DOHH2 (cell line): ENCODE data around the gene C16orf95.

Experiments
- CTCF ChIP-seq: fragments of 200-600 bp; sonication (generic); IDR thresholded peaks from one replicate; pipeline ENCODE4 v1.5.1; 2014; ENCODE audit warnings: antibody characterized with exemption, mild to moderate bottlenecking, low read depth, low read length; ENCODE audit not compliant: poor library complexity, severe bottlenecking
- EZH2phosphoT487 ChIP-seq: fragments of 200-600 bp; sonication (generic); IDR thresholded peaks from 2 replicates; pipeline ENCODE4 v1.6.1; 2017; ENCODE audit warnings: borderline replicate concordance, mild to moderate bottlenecking, antibody characterized with exemption, low read length, moderate library complexity, mixed read lengths

- TF ChIP-seq CTCF (no peak), EZH2phosphoT487 (no peak)
Measured at GRCh38 chr16:87333101-87333500, 15.9 kb upstream of the C16orf95 start.
